ENCODE results near the gene IFT81. TPM values are rescaled to one million over a fixed set of nuclear protein-coding genes. Genes with fewer than 3 reads are reported as not detected.
A peak's percentile ranks its signal among the peaks of the same experiment; 100 is the strongest.

Gene IFT81
- polyA plus RNA-seq, 2 of the 4 experiments (the other 2 are of a cell fraction), result 40.7 to 73.4 TPM

GRCh38 chr12:110137786-110138185 is 13.6 kb downstream of the IFT81 start:
- POLR2A ChIA-PET, result no interaction called here
- CTCF ChIA-PET, result interaction anchor here (0.6 to 2.4 kb wide), 4 partner anchors 14 to 293 kb away, joined by 3 to 9 read pairs (median 4); partner anchors contain the start of gene IFT81
- ATAC-seq, result no peak

GRCh38 chr12:110141389-110141788 is 17.2 kb downstream of the IFT81 start:
- H3K9me3 ChIP-seq, result no peaks in the 10 kb centered on the region
- H3K27ac ChIP-seq, result peak overlapping the region in 1 of 2 experiments; percentile 50; a peak in 3 of 6 replicates
- TF ChIP-seq POLR2A (IDR thresholded peaks at IDR 0.05; ENCODE audit: low read length) (no peak), PHF8 (IDR thresholded peaks at IDR 0.05; ENCODE audit: borderline replicate concordance, low read depth) (no peak), NR3C1 (IDR thresholded peaks at IDR 0.05) (no peak), TFCP2L1 (CRISPR knock-in tag; IDR thresholded peaks at IDR 0.05) (no peak), CEBPB (IDR thresholded peaks at IDR 0.05) (peak; percentile 10 to 14; a peak in 2 of 4 replicates), POLR2AphosphoS2 (conservative IDR thresholded peaks at IDR 0.05; ENCODE audit: low read length) (no peak)
- H3K4me2 ChIP-seq, result no peak overlapping the region
- no peak for DNase-seq (ENCODE audit: low read depth in 1 of 2, low spot score in 1 of 2)
- no peak overlapping the region for H3K4me3 ChIP-seq
- no peak for ATAC-seq
- ChIA-PET CTCF (no interaction called here), POLR2A (no interaction called here)
- H3K4me1 ChIP-seq, result no peaks in the 10 kb centered on the region
- no peak for FAIRE-seq
- 87% methylated on average over 6 of the region's 6 CpGs for WGBS (ENCODE audit: missing lambda C conversion rate)

More at GRCh38 chr12:110137786-110138185, 13.6 kb downstream of the IFT81 start:
- DNase-seq (ENCODE audit: low read depth in 1 of 2, low spot score in 1 of 2) (no peak), FAIRE-seq (no peak)
- H3K4me1 ChIP-seq, result peaks cover 24% of the 10 kb centered on the region
- H3K27ac ChIP-seq, result no peak overlapping the region
- H3K4me3 ChIP-seq, result no peak overlapping the region
- no peak overlapping the region for H3K4me2 ChIP-seq
- 89% methylated on average over 3 of the region's 3 CpGs for WGBS (ENCODE audit: missing lambda C conversion rate)
- TF ChIP-seq CBX2 (IDR thresholded peaks at IDR 0.05; ENCODE audit: borderline replicate concordance, low read depth), result no peak
- no peak for TF ChIP-seq RARB (CRISPR knock-in tag; IDR thresholded peaks at IDR 0.05)
- no peak for TF ChIP-seq JUN (IDR thresholded peaks at IDR 0.05)
- no peak for TF ChIP-seq MAX (IDR thresholded peaks at IDR 0.05)
- TF ChIP-seq CTCF (IDR thresholded peaks at IDR 0.05), result no peak
- TF ChIP-seq ESRRA (IDR thresholded peaks at IDR 0.05; ENCODE audit: borderline replicate concordance, low read length), result no peak
- no peak for TF ChIP-seq ATOH8 (CRISPR knock-in tag; IDR thresholded peaks at IDR 0.05; ENCODE audit: low read depth)
- TF ChIP-seq CEBPB (IDR thresholded peaks at IDR 0.05), result no peak
- TF ChIP-seq MAZ (IDR thresholded peaks at IDR 0.05; ENCODE audit: borderline replicate concordance, low read depth, low read length), result no peak
- TF ChIP-seq POLR2A (IDR thresholded peaks at IDR 0.05; ENCODE audit: low read length), result no peak
- no peak for TF ChIP-seq SREBF2 (IDR thresholded peaks at IDR 0.05)
- H3K9me3 ChIP-seq, result no peaks in the 10 kb centered on the region

DNA sequence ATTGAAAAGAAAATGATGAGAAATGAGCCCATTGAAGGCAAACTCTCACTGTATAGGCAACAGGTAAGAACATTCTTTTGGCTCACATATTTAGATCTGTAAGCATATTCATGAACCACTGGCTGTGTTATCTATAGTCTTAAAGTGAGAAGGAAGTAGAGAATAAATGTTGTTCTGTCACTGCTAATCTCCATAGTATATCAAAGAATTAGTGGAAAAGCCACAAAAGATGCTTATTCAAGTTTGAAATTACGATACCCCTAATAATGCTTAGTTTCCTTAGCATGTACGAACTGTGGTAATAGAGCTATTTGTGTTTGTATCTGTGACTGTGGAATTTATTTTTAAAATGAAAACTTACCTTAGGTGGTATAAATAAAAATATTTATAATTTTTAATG is 22.8 kb downstream of the IFT81 start:
- Histone ChIP-seq H3K4me3 (no peak overlapping the region), H3K9me3 (no peaks in the 10 kb centered on the region), H3K4me2 (no peak overlapping the region), H3K4me1 (no peaks in the 10 kb centered on the region), H3K27ac (no peak overlapping the region)
- FAIRE-seq, result peak; percentile 61
- no peak for ATAC-seq
- WGBS (ENCODE audit: missing lambda C conversion rate), result 96% methylated on average over 2 of the region's 2 CpGs
- no peak for DNase-seq (ENCODE audit: low read depth in 1 of 2, low spot score in 1 of 2)
- POLR2A ChIA-PET, result no interaction called here
- CTCF ChIA-PET, result interaction anchor here (0.7 to 1.2 kb wide), 2 partner anchors 13 to 15 kb away, joined by 3 to 4 read pairs; no protein-coding TSS in a partner anchor
- TF ChIP-seq, protein P1, sequence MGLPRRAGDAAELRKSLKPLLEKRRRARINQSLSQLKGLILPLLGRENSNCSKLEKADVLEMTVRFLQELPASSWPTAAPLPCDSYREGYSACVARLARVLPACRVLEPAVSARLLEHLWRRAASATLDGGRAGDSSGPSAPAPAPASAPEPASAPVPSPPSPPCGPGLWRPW (IDR thresholded peaks at IDR 0.05), result no peak
- TF ChIP-seq KDM5A (IDR thresholded peaks at IDR 0.05) (no peak), PHF8 (IDR thresholded peaks at IDR 0.05; ENCODE audit: borderline replicate concordance, low read depth) (no peak), MAX (IDR thresholded peaks at IDR 0.05) (no peak), KDM1A (IDR thresholded peaks at IDR 0.05; ENCODE audit: low read depth) (no peak), ZNF302 (CRISPR knock-in tag; IDR thresholded peaks at IDR 0.05) (no peak), NPAS2 (CRISPR knock-in tag; IDR thresholded peaks at IDR 0.05; ENCODE audit: borderline replicate concordance) (no peak), CHD4 (IDR thresholded peaks at IDR 0.05; ENCODE audit: borderline replicate concordance) (no peak), RAD21 (conservative IDR thresholded peaks at IDR 0.05 in 1 of 2, IDR thresholded peaks at IDR 0.05 in 1 of 2) (no peak), USF2 (IDR thresholded peaks at IDR 0.05) (no peak), FOSL2 (IDR thresholded peaks at IDR 0.05) (no peak), FOSL2 (CRISPR knock-in tag; IDR thresholded peaks at IDR 0.05) (no peak), SMC3 (IDR thresholded peaks at IDR 0.05) (no peak), POLR2AphosphoS2 (conservative IDR thresholded peaks at IDR 0.05; ENCODE audit: low read length) (no peak), EHF (CRISPR knock-in tag; IDR thresholded peaks at IDR 0.05) (no peak), HDAC2 (IDR thresholded peaks at IDR 0.05) (no peak), RNF2 (IDR thresholded peaks at IDR 0.05; ENCODE audit: borderline replicate concordance, low read depth) (no peak), HEYL (CRISPR knock-in tag; IDR thresholded peaks at IDR 0.05) (no peak)
